OCI-LY7 (cell line): Measurements from ENCODE around the gene GPR61. TPM values are rescaled to one million over a fixed set of nuclear protein-coding genes. Genes with fewer than 3 reads are reported as not detected.

Source experiments
- BruUV-seq: library from RNA; stranded (reverse); fragments of 400-500 nt; replicated peaks from 2 replicates; lab custom pipeline; 2021; lab: Mats Ljungman, UMichigan
- CTCF ChIA-PET: fragments of 300-600 bp; sonication (Branson Sonifier 250); formaldehyde crosslinking; loops from one replicate; lab custom pipeline; 2022; ENCODE audit warnings: antibody characterized with exemption; ENCODE audit not compliant: unreplicated experiment; lab: Charles Lee
- POLR2A ChIA-PET: fragments of 300-600 bp; sonication (Branson Sonifier 250); formaldehyde crosslinking; loops from one replicate; lab custom pipeline; 2022; ENCODE audit warnings: antibody characterized with exemption; lab: Charles Lee
- DNase-seq: peaks from one replicate; pipeline ENCODE4 v3.0.0-alpha.2; 2015; ENCODE audit warnings: low spot score
- H2AFZ ChIP-seq: fragments of 200-600 bp; sonication (generic), shearing (Covaris generic); 2 replicates; pipeline ENCODE4 v1.6.1; 2014; ENCODE audit warnings: mild to moderate bottlenecking, antibody characterized with exemption, low read length, moderate library complexity
- H3K27ac ChIP-seq: fragments of 200-600 bp; sonication (generic); 2 replicates; pipeline ENCODE4 v1.5.1; 2014; ENCODE audit warnings: mixed run types, low read depth, mild to moderate bottlenecking, moderate library complexity, low read length, inconsistent platforms; ENCODE audit not compliant: poor library complexity, severe bottlenecking
- H3K36me3 ChIP-seq: fragments of 200-600 bp; sonication (generic); 2 replicates; pipeline ENCODE4 v1.6.1; 2014; ENCODE audit warnings: mild to moderate bottlenecking, antibody characterized with exemption, low read length, moderate library complexity, mixed read lengths; ENCODE audit not compliant: insufficient read depth
- H3K4me1 ChIP-seq: fragments of 200-600 bp; sonication (generic); 2 replicates; pipeline ENCODE4 v1.5.1; 2014; ENCODE audit warnings: mild to moderate bottlenecking, low read length; ENCODE audit not compliant: insufficient read depth, poor library complexity, severe bottlenecking
- H3K4me2 ChIP-seq: fragments of 200-600 bp; sonication (generic); 2 replicates; pipeline ENCODE4 v1.6.1; 2014; ENCODE audit warnings: mild to moderate bottlenecking, low read length
- H3K4me3 ChIP-seq: fragments of 200-600 bp; sonication (generic); 2 replicates; pipeline ENCODE4 v1.5.1; 2014; ENCODE audit warnings: mild to moderate bottlenecking, low read depth, low read length; ENCODE audit not compliant: poor library complexity, severe bottlenecking
- H3K79me2 ChIP-seq: fragments of 200-600 bp; sonication (generic); 2 replicates; pipeline ENCODE4 v1.6.1; 2016; ENCODE audit warnings: low read depth, mild to moderate bottlenecking, low read length, moderate library complexity, mixed read lengths; ENCODE audit not compliant: insufficient read depth
- H3K9me2 ChIP-seq: fragments of 200-600 bp; sonication (generic); 2 replicates; pipeline ENCODE4 v1.6.1; 2016; ENCODE audit warnings: mild to moderate bottlenecking, low read length, mixed read lengths; ENCODE audit not compliant: insufficient read depth
- H3K9me3 ChIP-seq: fragments of 200-600 bp; sonication (generic); 2 replicates; pipeline ENCODE4 v1.6.1; 2014; ENCODE audit warnings: mild to moderate bottlenecking, mixed run types, low read length, mixed read lengths
- H4K20me1 ChIP-seq: fragments of 200-600 bp; sonication (generic); 2 replicates; pipeline ENCODE4 v1.6.1; 2014; ENCODE audit warnings: mild to moderate bottlenecking, antibody characterized with exemption, low read length, moderate library complexity, mixed read lengths; ENCODE audit not compliant: insufficient read depth
- EZH2phosphoT487 ChIP-seq: fragments of 200-600 bp; sonication (generic); IDR thresholded peaks from 2 replicates; pipeline ENCODE4 v1.6.1; 2018; ENCODE audit warnings: low read depth, borderline replicate concordance, mild to moderate bottlenecking, mixed run types, antibody characterized with exemption, low read length, moderate library complexity, mixed read lengths
- intact Hi-C: fragments of 100-400 bp; cut with micrococcal nuclease; formaldehyde crosslinking; loops from one replicate; pipeline ENCODE4 v1.10.0; 2022; ENCODE audit not compliant: unreplicated experiment
- total RNA-seq, 2 experiments: library from RNA; depleted of rRNA in 1 of 2; stranded (reverse); fragments of >200 nt in 1 of 2; shearing (Covaris generic) in 1 of 2; gene quantifications; 2 replicates each; pipeline ENCODE4 v1.2.3, GENCODE V29; 2014 to 2022
- TF ChIP-seq, protein P1 (sequence below): fragments of 200-600 bp; sonication (generic); conservative IDR thresholded peaks from 2 replicates; pipeline ENCODE4 v1.5.1; 2014; ENCODE audit warnings: mild to moderate bottlenecking, antibody characterized with exemption, low read length, moderate library complexity, mixed read lengths

GPR61 gene
- total RNA-seq, 2 experiments from 2014 or later, result not detected

DNA sequence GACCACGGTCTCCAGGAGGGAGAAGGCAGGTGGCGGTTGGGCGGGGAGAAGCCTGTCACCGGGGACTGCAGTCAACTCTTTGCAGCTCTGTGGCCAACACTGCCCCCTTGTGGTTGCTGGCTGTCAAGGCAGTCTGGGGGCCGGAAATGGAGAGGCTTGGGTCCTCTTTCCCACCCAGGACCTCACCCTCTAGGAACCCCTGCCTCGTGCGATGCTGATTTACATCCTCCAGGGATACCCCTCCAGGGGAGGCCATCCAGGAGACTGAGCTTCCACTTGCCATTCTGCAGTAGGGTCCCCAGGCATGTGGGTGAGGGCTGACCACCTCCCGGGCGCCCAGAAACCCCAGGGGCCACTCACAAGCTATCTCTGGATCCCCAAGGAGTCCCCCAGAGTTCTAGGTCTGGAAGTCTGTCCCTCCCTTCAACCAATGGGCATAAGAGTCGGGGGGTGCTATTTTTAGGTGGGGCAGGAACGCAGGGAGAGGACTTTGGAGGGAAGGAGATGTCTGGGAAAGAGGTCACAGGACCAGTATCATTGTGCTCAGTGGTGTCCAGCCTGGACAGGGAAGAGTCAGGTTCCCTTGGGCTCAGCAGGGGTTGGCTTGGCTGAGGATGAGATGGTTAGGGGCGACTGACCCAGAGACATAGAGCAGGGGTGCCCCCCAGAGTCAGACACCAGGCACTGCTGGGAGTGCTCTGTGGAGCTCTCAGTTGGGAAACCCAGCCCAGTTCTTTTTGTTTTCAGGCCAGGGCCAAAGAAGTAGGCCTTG lies 7.1 kb upstream of the GPR61 start:
- Histone ChIP-seq H2AFZ (peak overlapping the region; percentile 100), H4K20me1 (no peaks in the 10 kb centered on the region), H3K36me3 (no peaks in the 10 kb centered on the region), H3K4me2 (peak overlapping the region; percentile 95), H3K4me3 (peak overlapping the region; percentile 58), H3K9me2 (no peaks in the 10 kb centered on the region), H3K9me3 (no peaks in the 10 kb centered on the region), H3K27ac (peak overlapping the region; percentile 32), H3K4me1 (peaks cover 6% of the 10 kb centered on the region), H3K79me2 (no peaks in the 10 kb centered on the region)
- ChIA-PET POLR2A (interaction anchor here (0.6 to 1.3 kb wide), 12 partner anchors 9 to 134 kb away, joined by 3 to 5 read pairs (median 3); partner anchors contain the start of genes ATXN7L2, CYB561D1, PSMA5 and SORT1), CTCF (interaction anchor here (0.5 to 2.2 kb wide), 15 partner anchors 12 to 1075 kb away, joined by 3 to 35 read pairs (median 4); partner anchors contain the start of genes AMIGO1, CYB561D1 and GNAI3)
- DNase-seq, result peak; percentile 85
- TF ChIP-seq, protein P1, sequence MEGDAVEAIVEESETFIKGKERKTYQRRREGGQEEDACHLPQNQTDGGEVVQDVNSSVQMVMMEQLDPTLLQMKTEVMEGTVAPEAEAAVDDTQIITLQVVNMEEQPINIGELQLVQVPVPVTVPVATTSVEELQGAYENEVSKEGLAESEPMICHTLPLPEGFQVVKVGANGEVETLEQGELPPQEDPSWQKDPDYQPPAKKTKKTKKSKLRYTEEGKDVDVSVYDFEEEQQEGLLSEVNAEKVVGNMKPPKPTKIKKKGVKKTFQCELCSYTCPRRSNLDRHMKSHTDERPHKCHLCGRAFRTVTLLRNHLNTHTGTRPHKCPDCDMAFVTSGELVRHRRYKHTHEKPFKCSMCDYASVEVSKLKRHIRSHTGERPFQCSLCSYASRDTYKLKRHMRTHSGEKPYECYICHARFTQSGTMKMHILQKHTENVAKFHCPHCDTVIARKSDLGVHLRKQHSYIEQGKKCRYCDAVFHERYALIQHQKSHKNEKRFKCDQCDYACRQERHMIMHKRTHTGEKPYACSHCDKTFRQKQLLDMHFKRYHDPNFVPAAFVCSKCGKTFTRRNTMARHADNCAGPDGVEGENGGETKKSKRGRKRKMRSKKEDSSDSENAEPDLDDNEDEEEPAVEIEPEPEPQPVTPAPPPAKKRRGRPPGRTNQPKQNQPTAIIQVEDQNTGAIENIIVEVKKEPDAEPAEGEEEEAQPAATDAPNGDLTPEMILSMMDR, result peak; percentile 79
- TF ChIP-seq EZH2phosphoT487, result no peak
- intact Hi-C loops, result loop anchor here (1.0 to 2.0 kb wide), 8 partner anchors 34 to 331 kb away; partner anchors contain the start of genes CYB561D1 and PSMA5
- BruUV-seq, result no TSS peak

DNA sequence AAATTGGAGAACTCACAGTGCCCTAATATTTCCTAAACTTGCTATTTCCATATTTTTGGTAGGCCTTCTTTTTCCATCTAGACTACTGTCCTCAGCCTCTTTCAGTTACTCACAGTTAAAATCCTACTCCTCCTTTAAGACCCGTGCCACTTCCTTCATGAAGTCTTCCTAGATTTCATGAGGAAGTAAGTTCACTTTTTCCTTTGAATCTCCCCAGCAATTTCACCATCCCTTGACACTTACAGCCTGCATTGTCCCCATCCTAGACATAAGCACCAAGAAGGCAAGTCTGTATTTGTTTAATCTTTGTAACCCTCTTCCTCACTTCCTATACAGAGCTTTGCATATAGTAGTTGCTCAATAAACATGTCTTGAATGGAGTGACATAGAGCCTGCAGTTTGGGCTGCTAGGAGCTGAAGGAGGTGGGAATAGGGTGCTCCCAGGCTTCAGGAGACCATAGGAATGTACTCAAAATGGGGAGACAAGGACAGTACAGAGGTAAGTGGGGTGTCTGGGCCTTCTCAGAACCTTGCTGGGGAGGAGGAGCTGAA lies 5.3 kb upstream of the GPR61 start:
- no peak overlapping the region for H2AFZ ChIP-seq
- no peaks in the 10 kb centered on the region for H4K20me1 ChIP-seq
- intact Hi-C loops, result no loop called here
- H3K9me3 ChIP-seq, result no peaks in the 10 kb centered on the region
- no peaks in the 10 kb centered on the region for H3K36me3 ChIP-seq
- no peaks in the 10 kb centered on the region for H3K9me2 ChIP-seq
- no peaks in the 10 kb centered on the region for H3K79me2 ChIP-seq
- DNase-seq, result no peak
- no peak overlapping the region for H3K4me3 ChIP-seq
- ChIA-PET CTCF (interaction anchor here (0.8 kb wide), 1 partner anchor 42 kb away, joined by 3 read pairs; no protein-coding TSS in a partner anchor), POLR2A (interaction anchor here (0.7 kb wide), 1 partner anchor 638 kb away, joined by 4 read pairs; no protein-coding TSS in a partner anchor)
- no peak overlapping the region for H3K4me2 ChIP-seq
- no peak overlapping the region for H3K27ac ChIP-seq
- peaks cover 6% of the 10 kb centered on the region for H3K4me1 ChIP-seq
- TF ChIP-seq EZH2phosphoT487, result no peak
- TF ChIP-seq, protein P1, result 0 out of 2 replicates have a peak, but pooled peaks have one; percentile 15
- no TSS peak for BruUV-seq
